HG02678 (cell line): ENCODE data around the gene CPSF3.
"Not testable (repeated sequence)": the region's sequence is repeated elsewhere in the genome, so short reads cannot be mapped to it uniquely, and the experiment has no call there.

Experiments
- ATAC-seq: cut with Tn5 transposase; IDR thresholded peaks from one replicate; pipeline ENCODE4 v1.9.1; 2021; ENCODE audit warnings: mild to moderate bottlenecking, moderate library complexity; ENCODE audit not compliant: unreplicated experiment

The CPSF3 gene

GRCh38 chr2:9497017-9497416 lies 73.6 kb downstream of the CPSF3 start:
- no peak for ATAC-seq

GRCh38 chr2:9498210-9498609 lies 74.8 kb downstream of the CPSF3 start:
- ATAC-seq: no peak

- no peak for ATAC-seq
Observed at GRCh38 chr2:9508931-9509330, 85.5 kb downstream of the CPSF3 start.

GRCh38 chr2:9513946-9514345 lies 90.5 kb downstream of the CPSF3 start:
- not testable (repeated sequence) for ATAC-seq

- ATAC-seq: no peak
Observed at GRCh38 chr2:9517118-9517782, 93.8 kb downstream of the CPSF3 start.

- ATAC-seq: no peak
Observed at GRCh38 chr2:9518163-9518562, 94.7 kb downstream of the CPSF3 start.

- ATAC-seq: no peak
Observed at GRCh38 chr2:9518780-9519179, 95.3 kb downstream of the CPSF3 start.

- ATAC-seq: no peak
Observed at GRCh38 chr2:9519250-9519649, 95.8 kb downstream of the CPSF3 start.
